HG03064 (cell line): ENCODE measurements around the gene EBF4.

ENCODE experiments used
- ATAC-seq: cut with Tn5 transposase; IDR thresholded peaks from one replicate; pipeline ENCODE4 v1.9.1; 2021; ENCODE audit warnings: low read depth; ENCODE audit not compliant: unreplicated experiment

Gene EBF4

DNA sequence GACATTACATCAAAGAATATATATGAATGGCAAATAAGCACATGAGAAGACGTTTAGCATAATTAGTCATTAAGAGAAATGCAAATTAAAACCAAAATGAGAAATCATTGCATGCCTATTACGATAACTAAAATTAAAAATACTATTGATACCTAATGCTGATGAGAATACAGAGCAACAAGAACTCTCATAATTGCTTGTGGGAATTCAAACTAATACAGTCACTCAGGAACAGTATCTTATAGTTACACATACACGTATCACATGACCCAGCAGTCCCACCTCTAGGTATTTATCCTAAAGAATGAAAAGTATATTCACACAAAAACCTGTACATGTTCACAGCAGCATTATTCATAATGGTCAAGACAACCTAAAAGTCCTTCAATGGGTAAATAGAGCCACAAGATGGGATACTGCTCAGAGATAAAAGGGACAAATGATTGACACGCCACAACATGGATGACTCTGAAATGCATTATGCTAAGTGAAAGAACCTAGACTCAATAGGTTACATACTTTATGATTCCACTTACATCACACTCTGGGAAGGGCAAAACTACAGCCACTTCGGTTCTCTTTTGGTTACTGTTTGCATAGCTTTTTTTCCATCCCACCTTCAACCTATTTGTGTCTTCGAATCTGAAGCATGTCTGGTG is 91.5 kb downstream of the EBF4 start:
- ATAC-seq, result no peak

DNA sequence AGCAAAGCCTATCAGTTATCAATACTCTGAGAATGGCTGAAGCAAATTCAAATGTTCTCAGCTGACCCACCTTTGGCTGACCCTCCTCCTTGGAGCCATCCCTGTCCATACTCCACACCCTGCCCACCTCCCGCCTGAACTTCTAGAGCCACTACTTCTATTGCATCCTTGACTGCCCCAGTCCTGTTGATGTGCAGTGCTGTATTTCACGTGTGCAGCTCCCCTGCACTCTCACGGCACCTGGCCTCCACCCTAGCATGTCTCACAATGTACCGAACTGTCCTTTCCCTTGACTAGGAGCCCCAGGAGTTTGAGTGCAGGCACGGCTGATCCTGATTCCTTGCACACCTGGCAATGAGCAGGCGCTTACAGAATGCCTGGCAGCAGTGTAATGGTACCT is 100.9 kb downstream of the EBF4 start:
- no peak for ATAC-seq

DNA sequence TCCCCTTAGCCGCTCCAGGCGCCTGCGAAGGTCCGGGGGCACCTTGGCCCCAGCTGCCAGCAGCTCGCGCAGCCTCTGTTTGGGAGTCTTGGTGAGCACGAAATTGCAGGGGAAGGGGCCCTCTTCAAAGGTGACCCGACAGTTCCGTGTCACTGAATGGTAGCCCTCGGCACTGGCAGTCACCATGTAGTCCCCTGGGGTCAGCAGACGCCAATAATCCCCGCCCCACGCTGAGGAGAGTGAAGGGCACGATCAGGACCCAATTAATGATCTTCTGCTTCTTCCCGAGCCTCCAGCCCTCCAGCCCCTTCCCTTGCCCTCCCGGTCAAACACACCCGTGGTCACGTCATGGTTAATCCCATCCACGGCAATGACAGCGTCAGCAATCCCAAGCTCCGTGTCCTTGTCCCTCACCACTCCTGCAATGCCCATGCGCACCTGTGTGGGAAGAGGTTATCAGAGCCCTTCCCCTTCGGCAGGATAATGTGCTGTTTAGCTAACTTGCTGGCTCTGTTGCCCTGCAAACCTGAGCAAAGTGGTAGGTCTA is 101.7 kb downstream of the EBF4 start:
- ATAC-seq, result no peak

DNA sequence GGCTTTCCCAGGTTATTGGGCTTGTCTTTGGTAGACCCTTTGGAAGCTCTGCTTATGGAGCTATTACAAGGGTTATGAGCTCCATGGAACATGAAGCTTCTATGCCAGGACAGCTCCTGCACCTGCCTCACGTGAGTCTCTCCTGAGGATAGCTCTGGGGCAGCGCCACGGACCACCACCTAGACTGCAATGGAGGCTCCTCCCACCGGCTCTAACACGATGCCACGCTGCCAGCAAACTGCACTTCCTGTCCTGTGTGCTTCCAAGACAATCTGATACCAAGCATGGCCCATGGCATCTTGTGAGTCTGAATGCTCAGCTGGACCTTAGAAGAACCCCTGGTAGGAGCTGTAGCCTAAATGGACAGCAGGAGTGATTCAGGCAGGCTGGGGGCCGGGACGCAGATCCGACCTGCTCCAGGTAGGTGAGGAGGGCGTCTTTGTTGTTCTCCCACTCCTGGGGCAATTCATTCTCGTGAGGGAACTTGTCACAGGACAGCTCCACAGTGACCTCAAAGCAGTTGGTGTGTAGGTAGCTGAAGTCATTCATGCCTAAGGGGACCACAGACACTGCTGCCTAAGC is 102.4 kb downstream of the EBF4 start:
- ATAC-seq, result no peak

DNA sequence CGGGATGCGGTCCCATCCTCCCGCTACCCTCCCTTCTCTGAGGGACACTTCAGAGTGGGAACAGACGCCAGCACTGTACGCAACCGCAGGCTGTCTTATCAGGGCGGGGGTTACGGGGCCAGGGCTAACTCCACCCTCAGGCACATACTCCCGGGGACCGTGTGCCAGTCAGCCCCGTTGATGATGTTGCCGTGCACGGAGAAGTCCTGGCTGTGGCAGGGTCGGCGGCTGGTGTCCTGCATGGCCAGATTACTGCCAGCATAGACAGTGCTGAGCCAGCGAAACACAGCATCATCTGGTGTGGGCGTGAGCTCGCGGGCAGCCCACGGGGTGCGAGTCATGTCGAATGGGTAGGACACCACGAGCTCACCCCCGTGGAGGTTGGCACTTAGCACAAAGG is 102.9 kb downstream of the EBF4 start:
- no peak for ATAC-seq

DNA sequence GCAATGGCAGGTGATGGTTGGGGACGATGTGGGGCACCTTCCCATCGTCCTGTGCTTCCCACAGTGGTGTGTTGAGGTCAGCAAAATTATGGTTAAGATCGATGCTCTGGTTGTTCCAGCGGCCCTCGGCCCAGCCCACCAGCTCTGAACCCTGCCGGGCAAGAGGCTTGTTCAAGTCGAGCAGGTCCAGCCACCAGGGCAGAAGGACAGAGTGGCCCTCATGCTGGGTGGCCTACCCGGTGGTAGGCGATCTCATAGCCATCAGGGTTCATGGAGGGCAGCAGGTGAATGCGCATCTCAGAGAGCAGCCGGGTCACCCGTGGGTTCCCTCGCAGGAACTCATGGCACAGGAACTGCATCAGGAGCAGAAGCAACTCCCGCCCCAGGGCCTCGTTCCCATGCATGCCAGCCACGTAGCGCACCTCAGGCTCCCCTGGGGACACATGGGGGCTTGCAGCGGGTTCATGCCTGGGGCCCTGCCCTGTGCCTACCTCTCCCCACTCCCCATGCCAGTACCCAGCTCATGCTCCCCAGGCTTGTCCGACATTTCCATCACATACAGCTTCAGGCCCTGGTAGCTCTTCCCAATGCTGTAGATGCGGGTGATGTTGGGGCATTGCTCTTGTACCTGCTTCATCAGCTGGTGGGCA is 103.6 kb downstream of the EBF4 start:
- no peak for ATAC-seq

DNA sequence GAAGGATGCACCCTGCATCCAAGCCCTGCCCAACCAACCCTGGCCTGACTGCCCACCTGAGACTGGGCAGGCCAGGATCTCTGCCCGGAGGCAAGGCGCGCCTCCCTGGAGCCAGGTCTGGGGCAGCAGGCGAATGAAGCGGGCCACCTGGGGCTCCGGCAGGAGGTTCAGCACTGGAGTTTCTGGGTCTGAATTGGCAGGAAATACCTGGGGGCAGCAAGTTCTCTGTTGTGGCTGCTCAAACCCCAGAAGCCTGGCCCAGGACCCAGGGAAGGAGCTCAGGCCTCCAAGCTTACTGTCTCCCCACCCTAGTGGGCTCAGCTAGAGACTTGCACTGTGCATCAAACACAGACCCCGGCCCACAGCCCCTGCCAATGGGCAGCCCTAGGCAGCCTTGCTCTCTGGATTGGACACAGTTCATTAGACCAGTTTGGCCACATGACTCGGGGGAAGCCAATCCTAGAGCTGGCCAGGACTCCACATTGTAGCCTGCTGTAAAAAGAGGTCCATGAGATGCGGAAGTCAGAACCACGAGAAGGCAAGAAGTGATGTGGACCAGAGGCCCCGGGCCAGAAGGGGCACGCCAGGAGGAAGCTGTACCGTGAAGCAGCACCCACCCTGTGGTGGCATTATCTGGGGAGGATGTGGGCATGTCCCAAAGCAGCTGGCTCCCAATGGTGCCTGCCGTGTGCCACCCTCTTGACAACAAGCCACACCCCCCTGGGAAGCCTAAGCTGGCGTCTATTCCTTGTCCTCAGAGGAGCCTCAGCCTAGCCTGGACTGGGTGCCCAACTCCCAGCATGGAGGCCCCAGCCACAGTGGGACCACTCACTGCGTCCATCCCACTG is 104.8 kb downstream of the EBF4 start:
- ATAC-seq, result no peak

DNA sequence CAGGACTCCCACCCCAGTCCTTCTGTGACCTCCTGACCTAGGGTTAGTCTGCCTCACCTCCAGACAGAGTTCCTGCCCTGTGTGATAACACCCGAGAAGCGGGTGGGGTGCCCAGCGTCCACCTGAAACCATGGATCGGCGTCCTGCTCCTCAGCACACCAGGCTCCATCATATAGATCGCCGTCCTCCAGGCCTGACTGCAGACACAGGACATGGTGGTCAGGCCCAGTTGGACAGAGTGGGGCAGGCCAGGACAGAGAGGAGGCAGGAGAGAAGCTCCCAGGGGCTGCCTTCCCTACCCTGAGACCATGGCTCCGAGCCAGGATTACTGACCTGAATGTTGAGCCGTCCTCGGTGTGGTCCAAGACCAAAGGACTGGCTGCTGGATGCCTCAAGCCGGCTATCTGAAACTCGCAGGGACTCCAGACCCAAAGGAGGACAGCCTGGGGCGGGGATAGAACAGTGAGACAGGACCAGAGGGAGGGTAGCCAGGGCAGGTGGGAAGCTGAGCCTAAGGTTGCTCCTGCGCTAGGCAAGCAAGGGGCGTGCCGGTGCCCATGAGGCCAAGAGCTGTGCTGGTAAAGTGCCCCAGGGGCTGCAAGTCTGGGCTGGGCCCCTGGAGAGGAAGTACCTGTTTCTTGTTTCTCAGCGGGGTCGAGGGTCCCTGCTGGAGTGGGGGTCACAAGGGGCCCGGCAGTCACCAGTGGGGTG is 105.7 kb downstream of the EBF4 start:
- ATAC-seq, result no peak

DNA sequence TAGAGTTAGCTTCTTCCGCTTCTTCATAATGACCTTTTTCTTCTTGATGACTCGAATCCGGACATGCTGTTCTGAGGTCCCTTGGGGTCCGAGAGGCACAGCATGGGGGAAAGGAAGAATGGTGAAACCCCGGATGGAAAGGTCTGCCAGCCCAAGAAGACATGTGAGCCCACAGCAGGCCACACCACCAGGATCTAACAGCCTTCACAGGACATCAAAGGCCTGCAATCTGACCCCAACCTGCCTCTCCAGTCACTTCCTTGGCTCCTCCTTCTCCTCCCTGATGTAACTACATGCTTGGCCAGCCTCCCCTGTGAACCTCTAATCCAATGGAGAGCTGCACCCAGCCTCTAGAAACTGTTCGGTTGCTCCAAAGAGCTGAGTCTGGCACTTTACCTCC is 106.2 kb downstream of the EBF4 start:
- ATAC-seq, result no peak

DNA sequence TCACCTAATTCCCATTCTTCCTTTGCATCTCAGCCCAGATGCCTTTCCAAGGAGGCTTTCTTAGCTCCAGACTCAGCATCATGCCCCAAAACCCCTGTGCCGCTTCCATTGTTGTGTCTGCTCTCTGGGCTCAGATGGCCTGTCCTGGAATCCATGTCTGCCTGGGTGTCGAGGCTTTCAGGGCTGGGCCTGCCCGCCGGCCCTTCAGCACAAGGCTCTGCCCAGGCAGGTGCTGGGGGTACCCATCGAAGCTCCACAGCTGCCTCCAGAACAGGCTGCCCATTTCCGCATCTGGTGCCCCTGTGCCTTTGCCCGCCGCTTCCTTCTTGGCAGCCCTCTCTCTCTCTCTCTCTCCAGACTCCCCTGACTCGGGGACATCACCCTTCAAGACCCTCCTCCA is 106.7 kb downstream of the EBF4 start:
- no peak for ATAC-seq

DNA sequence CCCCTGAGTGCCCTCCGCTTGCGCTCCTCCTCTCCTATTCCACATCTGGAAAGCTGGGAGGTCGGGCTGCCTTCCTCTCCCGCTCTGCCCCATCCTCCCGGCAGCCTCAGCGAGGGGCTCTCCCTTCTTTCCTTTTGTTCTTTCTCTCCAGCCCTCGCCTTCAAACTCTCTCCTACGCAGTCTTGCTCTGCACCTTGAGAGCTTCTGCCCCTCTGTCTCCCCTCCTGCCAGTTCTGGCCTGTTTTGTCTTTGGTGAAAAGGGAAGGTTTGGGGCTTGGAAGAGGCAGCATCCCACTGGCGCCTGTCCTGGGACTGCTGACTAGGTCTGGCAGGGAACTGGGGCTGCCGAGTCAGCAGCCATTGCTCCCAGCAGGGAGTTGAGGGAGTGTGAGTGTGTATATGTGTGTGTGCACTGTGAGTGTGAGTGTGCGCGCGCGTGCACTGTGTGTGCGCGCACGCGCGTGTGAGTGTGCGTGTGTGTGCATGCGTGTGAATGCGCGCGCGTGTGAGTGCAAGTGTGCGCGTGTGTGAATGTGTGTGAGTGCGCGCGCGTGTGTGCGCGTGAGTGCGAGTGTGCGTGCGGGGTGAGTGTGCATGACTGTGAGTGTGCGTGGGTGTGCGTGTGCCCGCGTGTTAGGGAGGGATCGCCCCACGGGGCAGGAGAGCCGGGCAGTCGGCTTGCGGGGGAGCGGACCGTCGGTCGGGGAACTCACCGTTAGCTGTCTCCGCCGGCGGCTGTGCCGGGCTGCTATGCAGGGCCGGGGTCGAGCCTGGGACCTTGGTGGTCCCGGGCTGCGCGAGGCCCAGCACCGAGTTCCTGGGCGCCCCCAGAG is 107.3 kb downstream of the EBF4 start:
- ATAC-seq, result peak; percentile 10

DNA sequence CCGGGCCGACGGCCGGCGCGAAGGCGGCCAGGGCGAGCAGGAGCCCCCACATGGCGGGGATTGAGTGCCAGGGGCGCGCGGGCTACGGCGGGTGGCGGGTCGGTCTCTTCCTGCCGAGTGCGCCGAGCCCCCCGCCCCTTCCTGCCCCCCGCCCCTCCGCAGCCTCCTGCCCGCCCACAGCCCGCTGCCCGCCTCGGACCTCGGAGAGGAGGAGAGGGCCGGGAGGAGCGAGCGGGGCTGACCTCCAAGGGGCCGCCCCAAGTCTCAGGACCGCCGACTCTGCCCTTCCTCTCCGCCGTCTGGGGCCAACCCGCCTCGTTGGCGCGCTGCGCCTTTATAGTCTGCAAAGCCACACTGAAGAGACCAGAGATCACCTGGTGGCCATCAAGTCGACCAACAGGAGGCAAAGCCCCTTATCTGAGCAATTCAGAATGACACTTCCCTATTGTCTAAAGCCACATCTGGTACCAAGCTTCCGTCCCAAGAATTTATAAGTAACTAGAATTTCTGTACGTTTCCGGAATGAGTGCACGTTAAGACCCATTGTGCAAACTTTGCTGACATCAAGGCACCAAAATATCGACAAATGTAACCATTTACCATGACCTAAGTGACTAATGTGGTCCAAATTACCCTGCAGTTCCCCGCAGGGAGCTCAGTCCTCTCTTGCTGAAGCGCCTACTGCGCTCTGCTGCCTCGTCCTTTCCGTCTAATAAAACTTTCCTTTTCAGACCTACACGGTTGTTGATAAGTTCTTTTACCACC is 108.1 kb downstream of the EBF4 start, which contains the start of gene CPXM1:
Gene CPXM1 (minus strand): TSS at position 107 of the 765 bp plus-strand sequence. CDS start 55 bp downstream, at position 52.
- peak; percentile 52 for ATAC-seq

DNA sequence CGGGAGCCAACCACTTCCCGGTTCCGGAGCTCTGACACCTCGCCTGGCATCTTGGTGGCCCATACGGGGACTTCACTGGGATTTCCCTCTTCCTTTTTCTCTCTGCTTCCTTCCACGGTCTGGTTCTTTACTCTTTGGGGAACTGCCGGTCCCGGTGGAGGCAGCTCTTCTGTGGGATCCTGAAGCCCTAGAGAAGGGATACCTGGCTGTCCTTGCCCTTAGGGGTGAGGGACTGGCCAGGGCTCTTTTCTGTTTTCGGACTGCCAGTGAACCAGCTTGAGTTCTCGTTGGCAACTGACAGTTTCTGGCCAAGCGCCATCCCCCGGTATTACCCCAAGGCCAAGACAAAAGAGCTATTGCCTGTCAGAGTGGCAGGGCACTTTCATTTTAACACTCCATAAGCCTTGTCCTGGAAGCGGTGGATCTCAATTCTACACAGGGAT is 108.7 kb downstream of the EBF4 start:
- no peak for ATAC-seq

DNA sequence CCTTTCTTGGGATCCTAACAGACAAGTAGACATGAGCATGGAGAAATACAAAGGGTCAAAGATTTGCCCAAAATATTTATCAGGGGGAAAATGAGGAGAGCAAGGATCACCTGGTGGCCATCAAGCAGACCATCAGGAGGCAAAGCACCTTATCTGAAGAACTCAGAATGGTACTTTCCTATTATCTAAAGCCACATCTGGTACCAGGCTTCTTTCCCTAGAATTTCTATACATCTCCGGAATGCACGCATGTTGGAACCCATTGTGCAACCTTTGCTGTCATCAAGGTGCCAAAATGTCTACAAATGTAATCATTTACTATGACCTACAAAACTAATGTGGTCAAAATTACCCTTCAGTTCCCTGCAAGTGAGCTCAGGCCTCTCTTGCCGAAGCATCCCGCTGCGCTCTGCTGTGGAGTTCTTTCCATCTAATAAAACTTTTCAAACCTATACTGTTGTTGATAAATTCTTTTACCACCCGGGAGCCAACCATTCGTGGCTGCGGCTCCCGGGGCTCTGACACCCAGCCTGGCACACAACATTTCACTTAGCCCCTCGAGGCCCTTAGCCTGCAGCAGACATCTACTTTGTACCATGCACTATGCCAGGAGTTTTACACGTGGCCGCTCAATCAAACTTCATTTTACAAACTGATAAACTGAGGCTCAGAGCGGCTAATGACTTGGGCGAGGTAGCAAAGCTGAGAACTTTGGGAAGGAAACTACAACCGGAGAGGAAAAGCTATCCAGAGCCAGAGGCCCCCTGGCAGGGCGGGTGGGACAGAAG is 111.7 kb downstream of the EBF4 start:
- ATAC-seq, result no peak

DNA sequence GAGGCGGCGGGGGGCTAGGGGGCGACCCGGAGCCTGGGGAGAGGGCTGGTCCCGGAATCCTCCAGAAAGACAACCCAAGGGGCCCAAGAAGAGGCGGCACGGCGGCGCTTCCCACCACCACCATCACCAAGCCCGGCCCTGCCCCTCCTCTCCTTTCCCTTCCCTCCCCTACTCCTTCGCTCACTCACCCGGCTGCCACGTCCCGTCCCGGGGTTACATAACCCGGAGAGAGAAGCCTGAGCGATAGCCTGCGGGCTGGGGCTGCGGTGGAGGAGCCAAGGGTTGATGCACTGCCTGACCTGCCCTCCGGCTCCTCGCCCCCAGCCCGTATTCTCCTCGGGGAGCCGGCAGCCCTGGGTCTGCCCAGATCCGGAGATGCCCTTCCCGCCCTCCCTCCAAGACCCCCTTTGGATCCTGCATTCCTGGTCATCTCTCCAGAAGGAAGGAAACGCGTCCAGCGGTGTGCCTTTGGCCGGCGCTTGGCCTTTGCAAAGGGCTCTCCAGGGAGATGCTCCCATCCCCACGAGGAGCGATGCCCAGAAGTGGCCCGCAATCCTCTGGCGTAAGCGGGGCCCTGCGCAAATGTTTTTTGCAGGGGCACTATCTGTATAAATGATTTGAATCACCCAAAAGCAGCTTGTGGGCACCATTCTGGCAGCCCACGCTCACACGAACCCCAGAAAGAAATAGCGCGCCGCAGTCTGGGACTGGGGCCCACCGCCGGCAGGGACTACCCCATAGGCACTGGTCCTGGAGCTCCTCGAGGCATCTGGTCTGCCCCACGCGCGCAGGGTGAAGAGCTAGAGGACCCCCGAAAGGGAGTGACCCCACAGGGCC is 112.5 kb downstream of the EBF4 start:
- no peak for ATAC-seq

DNA sequence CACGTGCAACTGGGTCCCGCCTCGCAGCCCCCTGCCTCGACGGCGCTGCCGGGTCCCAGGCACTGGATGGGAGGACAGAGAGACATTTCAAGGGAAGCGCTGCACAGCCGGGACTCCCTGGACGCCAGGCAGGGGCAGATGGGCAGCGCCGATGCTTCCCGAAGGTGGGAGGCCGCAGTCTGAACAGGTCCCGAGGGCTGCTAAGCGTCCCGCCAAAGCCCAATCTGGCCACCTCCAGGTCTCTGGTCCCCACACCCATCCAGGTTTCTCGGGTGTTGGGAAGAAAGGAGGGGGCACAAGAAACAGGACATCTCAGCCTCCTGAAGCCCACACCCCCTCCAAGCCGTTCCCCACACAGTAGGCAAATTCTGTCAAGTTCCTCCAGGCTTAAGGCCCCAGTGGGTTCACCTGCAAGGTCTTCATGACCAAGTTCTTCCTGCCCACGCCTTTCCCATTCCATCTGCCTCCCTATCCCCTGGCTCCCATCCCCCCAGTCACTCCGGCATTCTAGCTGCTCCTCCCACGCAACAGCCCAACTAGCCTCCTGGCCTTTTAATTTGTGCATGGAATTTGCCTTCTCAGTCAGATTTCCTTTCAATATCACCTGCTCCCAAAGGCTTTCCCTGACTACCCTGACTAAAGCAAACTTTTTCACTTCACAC is 113.2 kb downstream of the EBF4 start:
- no peak for ATAC-seq

DNA sequence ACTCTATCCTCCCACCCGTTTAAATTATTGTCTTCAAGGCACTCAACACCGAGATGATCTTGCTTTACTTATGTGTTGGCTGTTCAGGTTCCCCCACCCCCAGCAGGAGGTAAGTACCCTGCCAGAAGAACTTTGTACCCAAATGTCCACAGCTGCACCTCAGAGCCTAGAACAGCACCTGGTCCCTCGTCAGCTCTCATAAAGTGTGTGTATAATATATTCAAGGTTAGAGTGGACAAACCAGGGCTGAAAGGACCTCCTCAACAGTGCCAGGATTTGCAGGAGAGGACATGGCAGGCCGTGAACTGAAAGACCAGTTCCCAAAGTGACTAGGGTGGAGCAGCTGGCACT is 113.7 kb downstream of the EBF4 start:
- ATAC-seq, result no peak
